Measurements from ENCODE around the gene RNF34. TPM values are rescaled to one million over a fixed set of nuclear protein-coding genes. Genes with fewer than 3 reads are reported as not detected.

The RNF34 gene
- total and polyA plus RNA-seq, 2 of the 13 experiments (the other 11 are each of a cell fraction or from before 2014, with no cell fraction given) = 36.8 to 53.2 TPM

- TF ChIP-seq, protein P1, sequence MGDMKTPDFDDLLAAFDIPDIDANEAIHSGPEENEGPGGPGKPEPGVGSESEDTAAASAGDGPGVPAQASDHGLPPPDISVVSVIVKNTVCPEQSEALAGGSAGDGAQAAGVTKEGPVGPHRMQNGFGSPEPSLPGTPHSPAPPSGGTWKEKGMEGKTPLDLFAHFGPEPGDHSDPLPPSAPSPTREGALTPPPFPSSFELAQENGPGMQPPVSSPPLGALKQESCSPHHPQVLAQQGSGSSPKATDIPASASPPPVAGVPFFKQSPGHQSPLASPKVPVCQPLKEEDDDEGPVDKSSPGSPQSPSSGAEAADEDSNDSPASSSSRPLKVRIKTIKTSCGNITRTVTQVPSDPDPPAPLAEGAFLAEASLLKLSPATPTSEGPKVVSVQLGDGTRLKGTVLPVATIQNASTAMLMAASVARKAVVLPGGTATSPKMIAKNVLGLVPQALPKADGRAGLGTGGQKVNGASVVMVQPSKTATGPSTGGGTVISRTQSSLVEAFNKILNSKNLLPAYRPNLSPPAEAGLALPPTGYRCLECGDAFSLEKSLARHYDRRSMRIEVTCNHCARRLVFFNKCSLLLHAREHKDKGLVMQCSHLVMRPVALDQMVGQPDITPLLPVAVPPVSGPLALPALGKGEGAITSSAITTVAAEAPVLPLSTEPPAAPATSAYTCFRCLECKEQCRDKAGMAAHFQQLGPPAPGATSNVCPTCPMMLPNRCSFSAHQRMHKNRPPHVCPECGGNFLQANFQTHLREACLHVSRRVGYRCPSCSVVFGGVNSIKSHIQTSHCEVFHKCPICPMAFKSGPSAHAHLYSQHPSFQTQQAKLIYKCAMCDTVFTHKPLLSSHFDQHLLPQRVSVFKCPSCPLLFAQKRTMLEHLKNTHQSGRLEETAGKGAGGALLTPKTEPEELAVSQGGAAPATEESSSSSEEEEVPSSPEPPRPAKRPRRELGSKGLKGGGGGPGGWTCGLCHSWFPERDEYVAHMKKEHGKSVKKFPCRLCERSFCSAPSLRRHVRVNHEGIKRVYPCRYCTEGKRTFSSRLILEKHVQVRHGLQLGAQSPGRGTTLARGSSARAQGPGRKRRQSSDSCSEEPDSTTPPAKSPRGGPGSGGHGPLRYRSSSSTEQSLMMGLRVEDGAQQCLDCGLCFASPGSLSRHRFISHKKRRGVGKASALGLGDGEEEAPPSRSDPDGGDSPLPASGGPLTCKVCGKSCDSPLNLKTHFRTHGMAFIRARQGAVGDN (CRISPR knock-in tag; IDR thresholded peaks at IDR 0.05) = peak; percentile 87
- TF ChIP-seq CBFB (CRISPR knock-in tag; IDR thresholded peaks at IDR 0.05) (peak; percentile 83; the same call in 1 of the 2 replicates), NR2F6 (IDR thresholded peaks at IDR 0.05) (0 out of 2 replicates have a peak, but pooled peaks have one; percentile 59), NR2F6 (CRISPR knock-in tag; IDR thresholded peaks at IDR 0.05) (peak; percentile 36; the same call in 1 of the 2 replicates), BHLHE40 (IDR thresholded peaks at IDR 0.05; ENCODE audit: low read length) (peak; percentile 17; the same call in 1 of the 2 replicates), ZNF563 (CRISPR knock-in tag; IDR thresholded peaks at IDR 0.05) (peak; percentile 68; the same call in 1 of the 2 replicates), ZNF235 (CRISPR knock-in tag; IDR thresholded peaks at IDR 0.05; ENCODE audit: borderline replicate concordance) (0 out of 2 replicates have a peak, but pooled peaks have one; percentile 55), SNAPC5 (CRISPR knock-in tag; IDR thresholded peaks at IDR 0.05; ENCODE audit: borderline replicate concordance) (no peak), TEAD2 (CRISPR knock-in tag; IDR thresholded peaks at IDR 0.05) (0 out of 2 replicates have a peak, but pooled peaks have one; percentile 57), PAXIP1 (CRISPR knock-in tag; conservative IDR thresholded peaks at IDR 0.05) (peak; percentile 56; the same call in 1 of the 2 replicates)
- TF ChIP-seq, protein P2, sequence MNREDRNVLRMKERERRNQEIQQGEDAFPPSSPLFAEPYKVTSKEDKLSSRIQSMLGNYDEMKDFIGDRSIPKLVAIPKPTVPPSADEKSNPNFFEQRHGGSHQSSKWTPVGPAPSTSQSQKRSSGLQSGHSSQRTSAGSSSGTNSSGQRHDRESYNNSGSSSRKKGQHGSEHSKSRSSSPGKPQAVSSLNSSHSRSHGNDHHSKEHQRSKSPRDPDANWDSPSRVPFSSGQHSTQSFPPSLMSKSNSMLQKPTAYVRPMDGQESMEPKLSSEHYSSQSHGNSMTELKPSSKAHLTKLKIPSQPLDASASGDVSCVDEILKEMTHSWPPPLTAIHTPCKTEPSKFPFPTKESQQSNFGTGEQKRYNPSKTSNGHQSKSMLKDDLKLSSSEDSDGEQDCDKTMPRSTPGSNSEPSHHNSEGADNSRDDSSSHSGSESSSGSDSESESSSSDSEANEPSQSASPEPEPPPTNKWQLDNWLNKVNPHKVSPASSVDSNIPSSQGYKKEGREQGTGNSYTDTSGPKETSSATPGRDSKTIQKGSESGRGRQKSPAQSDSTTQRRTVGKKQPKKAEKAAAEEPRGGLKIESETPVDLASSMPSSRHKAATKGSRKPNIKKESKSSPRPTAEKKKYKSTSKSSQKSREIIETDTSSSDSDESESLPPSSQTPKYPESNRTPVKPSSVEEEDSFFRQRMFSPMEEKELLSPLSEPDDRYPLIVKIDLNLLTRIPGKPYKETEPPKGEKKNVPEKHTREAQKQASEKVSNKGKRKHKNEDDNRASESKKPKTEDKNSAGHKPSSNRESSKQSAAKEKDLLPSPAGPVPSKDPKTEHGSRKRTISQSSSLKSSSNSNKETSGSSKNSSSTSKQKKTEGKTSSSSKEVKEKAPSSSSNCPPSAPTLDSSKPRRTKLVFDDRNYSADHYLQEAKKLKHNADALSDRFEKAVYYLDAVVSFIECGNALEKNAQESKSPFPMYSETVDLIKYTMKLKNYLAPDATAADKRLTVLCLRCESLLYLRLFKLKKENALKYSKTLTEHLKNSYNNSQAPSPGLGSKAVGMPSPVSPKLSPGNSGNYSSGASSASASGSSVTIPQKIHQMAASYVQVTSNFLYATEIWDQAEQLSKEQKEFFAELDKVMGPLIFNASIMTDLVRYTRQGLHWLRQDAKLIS (CRISPR knock-in tag; IDR thresholded peaks at IDR 0.05) = peak; percentile 43; the same call in 1 of the 2 replicates
- TF ChIP-seq, protein P3, sequence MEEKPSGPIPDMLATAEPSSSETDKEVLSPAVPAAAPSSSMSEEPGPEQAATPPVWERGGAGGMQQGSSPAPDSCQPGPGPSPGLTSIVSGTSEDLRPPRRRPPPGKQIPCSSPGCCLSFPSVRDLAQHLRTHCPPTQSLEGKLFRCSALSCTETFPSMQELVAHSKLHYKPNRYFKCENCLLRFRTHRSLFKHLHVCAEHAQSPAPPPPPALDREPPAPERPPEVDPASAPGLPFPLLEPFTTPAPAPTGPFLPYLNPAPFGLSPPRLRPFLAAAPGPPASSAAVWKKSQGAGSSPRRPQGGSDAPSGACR (CRISPR knock-in tag; IDR thresholded peaks at IDR 0.05) = 0 out of 2 replicates have a peak, but pooled peaks have one; percentile 11
Observed at GRCh38 chr12:121351820-121352681, 47.9 kb upstream of the RNF34 start, which contains the start of gene ANAPC5 (continued).
